GM21619 (cell line): ENCODE measurements around the gene ANO9.
"Not testable (repeated sequence)": the region's sequence is repeated elsewhere in the genome, so short reads cannot be mapped to it uniquely, and the experiment has no call there.

Experiments used
- ATAC-seq: cut with Tn5 transposase; IDR thresholded peaks from one replicate; pipeline ENCODE4 v1.9.1; 2021; ENCODE audit not compliant: unreplicated experiment

Gene ANO9

GRCh38 chr11:405323-405953 lies 36.4 kb downstream of the ANO9 start:
- no peak for ATAC-seq

GRCh38 chr11:404551-405264 lies 37.1 kb downstream of the ANO9 start:
- no peak for ATAC-seq

- no peak for ATAC-seq
These were observed 37.9 kb downstream of the ANO9 start for GRCh38 chr11:403761-404431.

GRCh38 chr11:403021-403760 lies 38.6 kb downstream of the ANO9 start:
- no peak for ATAC-seq

- ATAC-seq: not testable (repeated sequence)
These were observed 40.6 kb downstream of the ANO9 start for GRCh38 chr11:401196-401595.

GRCh38 chr11:400241-400689 lies 41.5 kb downstream of the ANO9 start:
- no peak for ATAC-seq

GRCh38 chr11:399731-400211 lies 42.0 kb downstream of the ANO9 start:
- no peak for ATAC-seq

GRCh38 chr11:398826-399225 lies 43.0 kb downstream of the ANO9 start:
- no peak for ATAC-seq

- no peak for ATAC-seq
These were observed 44.8 kb downstream of the ANO9 start for GRCh38 chr11:396948-397548.

- ATAC-seq: no peak
These were observed 45.3 kb downstream of the ANO9 start for GRCh38 chr11:396511-396947.

GRCh38 chr11:395866-396265 lies 45.9 kb downstream of the ANO9 start:
- ATAC-seq: no peak

GRCh38 chr11:394858-395655 lies 46.8 kb downstream of the ANO9 start:
- ATAC-seq: no peak

- ATAC-seq: no peak
These were observed 47.6 kb downstream of the ANO9 start, which contains the start of gene PKP3 for GRCh38 chr11:394034-394857. PKP3 (plus strand) TSS chr11:394209; CDS start chr11:394293, 84 bp downstream.

- ATAC-seq: no peak
These were observed 48.4 kb downstream of the ANO9 start for GRCh38 chr11:393219-394033.

GRCh38 chr11:392102-392777 lies 49.6 kb downstream of the ANO9 start:
- no peak for ATAC-seq

GRCh38 chr11:391117-392017 lies 50.4 kb downstream of the ANO9 start:
- ATAC-seq: no peak

- no peak for ATAC-seq
These were observed 51.6 kb downstream of the ANO9 start for GRCh38 chr11:390175-390574.
